Activated naive CD4-positive, alpha-beta T cell treated with Interleukin-2 at 50 U/mL for 16 hours (primary cell): Measurements from ENCODE around the gene MARCHF2.
"Not testable (repeated sequence)": the region's sequence is repeated elsewhere in the genome, so short reads cannot be mapped to it uniquely, and the experiment has no call there.

Experiments used
- DNase-seq: peaks from one replicate; pipeline ENCODE4 v3.0.0-alpha.2; 2020

The MARCHF2 gene

GRCh38 chr19:8413629-8413995 is 507 bp downstream of the MARCHF2 start:
- no peak for DNase-seq

GRCh38 chr19:8416796-8417195 is 3.7 kb downstream of the MARCHF2 start:
- DNase-seq, result no peak

GRCh38 chr19:8421484-8422461 is 8.7 kb downstream of the MARCHF2 start:
- no peak for DNase-seq

GRCh38 chr19:8423817-8424223 is 10.7 kb downstream of the MARCHF2 start:
- no peak for DNase-seq

- DNase-seq, result not testable (repeated sequence)
These were observed 12.2 kb downstream of the MARCHF2 start for GRCh38 chr19:8425331-8425730.

GRCh38 chr19:8426283-8426682 is 13.2 kb downstream of the MARCHF2 start:
- DNase-seq, result no peak

- DNase-seq, result no peak
These were observed 15.9 kb downstream of the MARCHF2 start for GRCh38 chr19:8429044-8429443.

- DNase-seq, result no peak
These were observed 16.7 kb downstream of the MARCHF2 start for GRCh38 chr19:8429826-8430225.

GRCh38 chr19:8430650-8431049 is 17.5 kb downstream of the MARCHF2 start:
- DNase-seq, result no peak

GRCh38 chr19:8438236-8438635 is 25.1 kb downstream of the MARCHF2 start:
- no peak for DNase-seq

GRCh38 chr19:8441725-8442544 is 28.8 kb downstream of the MARCHF2 start:
- no peak for DNase-seq

- DNase-seq, result not testable (repeated sequence)
These were observed 31.1 kb downstream of the MARCHF2 start for GRCh38 chr19:8444140-8444676.

- DNase-seq, result peak; percentile 100
These were observed 31.8 kb downstream of the MARCHF2 start, which contains the start of gene HNRNPM for GRCh38 chr19:8444677-8445487. Gene HNRNPM, plus strand, starts transcription at chr19:8444975. Its CDS starts 24 bp downstream, at chr19:8444999.

GRCh38 chr19:8445488-8446001 is 32.4 kb downstream of the MARCHF2 start:
- peak; percentile 52 for DNase-seq

- no peak for DNase-seq
These were observed 33.1 kb downstream of the MARCHF2 start for GRCh38 chr19:8446061-8446709.

GRCh38 chr19:8449830-8450229 is 36.7 kb downstream of the MARCHF2 start:
- no peak for DNase-seq

- no peak for DNase-seq
These were observed 38.3 kb downstream of the MARCHF2 start for GRCh38 chr19:8451377-8451776.

- DNase-seq, result no peak
These were observed 38.8 kb downstream of the MARCHF2 start for GRCh38 chr19:8451885-8452284.

- DNase-seq, result no peak
These were observed 39.5 kb downstream of the MARCHF2 start for GRCh38 chr19:8452446-8453123.

- no peak for DNase-seq
These were observed 40.5 kb downstream of the MARCHF2 start for GRCh38 chr19:8453616-8454015.

- no peak for DNase-seq
These were observed 41.1 kb downstream of the MARCHF2 start for GRCh38 chr19:8454218-8454617.
